HL-60 (cell line): ENCODE results near the gene ZMYND10.

ENCODE experiments used
- CTCF ChIP-seq: IDR thresholded peaks from one replicate; pipeline ENCODE4 v1.5.1; 2011; ENCODE audit warnings: low read length, control low read depth, inconsistent platforms; ENCODE audit not compliant: insufficient read depth
- GABPA ChIP-seq: IDR thresholded peaks from 2 replicates; pipeline ENCODE4 v1.6.1; 2012; ENCODE audit warnings: low read depth
- POLR2AphosphoS5 ChIP-seq: IDR thresholded peaks from 2 replicates; pipeline ENCODE4 v1.6.1; 2012; ENCODE audit warnings: low read depth
- REST ChIP-seq: IDR thresholded peaks from 2 replicates; pipeline ENCODE4 v1.6.1; 2012; ENCODE audit warnings: low read depth; ENCODE audit not compliant: insufficient replicate concordance

GRCh38 chr3:50354850-50355249 lies 9.3 kb upstream of the ZMYND10 start:
- TF ChIP-seq CTCF (no peak), POLR2AphosphoS5 (no peak), REST (no peak), GABPA (no peak)
